BLaER1 (cell line): ENCODE data around the gene CTTNBP2.

ENCODE experiments used
- H3K27ac ChIP-seq: shearing (Covaris generic); formaldehyde crosslinking; 2 replicates; pipeline ENCODE4 v1.8.1; 2022
- H3K27me3 ChIP-seq: shearing (Covaris generic); formaldehyde crosslinking; 2 replicates; pipeline ENCODE4 v1.8.1; 2022
- H3K36me3 ChIP-seq: shearing (Covaris generic); formaldehyde crosslinking; 2 replicates; pipeline ENCODE4 v1.8.1; 2022
- H3K4me1 ChIP-seq: shearing (Covaris generic); formaldehyde crosslinking; 2 replicates; pipeline ENCODE4 v1.8.1; 2022
- H3K4me2 ChIP-seq: shearing (Covaris generic); formaldehyde crosslinking; 2 replicates; pipeline ENCODE4 v1.8.1; 2022
- H3K4me3 ChIP-seq: shearing (Covaris generic); formaldehyde crosslinking; 2 replicates; pipeline ENCODE4 v1.8.1; 2022
- H3K9ac ChIP-seq: shearing (Covaris generic); formaldehyde crosslinking; 2 replicates; pipeline ENCODE4 v1.8.1; 2022
- H3K9me3 ChIP-seq: shearing (Covaris generic); formaldehyde crosslinking; 2 replicates; pipeline ENCODE4 v1.8.1; 2022
- H4K20me1 ChIP-seq: shearing (Covaris generic); formaldehyde crosslinking; 2 replicates; pipeline ENCODE4 v1.8.1; 2022
- Cebpa-rat ChIP-seq: shearing (Covaris generic); IDR thresholded peaks from 2 replicates; pipeline ENCODE4 v1.8.1; 2022

The CTTNBP2 gene

GRCh38 chr7:117756586-117757085, 116.6 kb downstream of the CTTNBP2 start:
- H4K20me1 ChIP-seq, result no peaks in the 10 kb centered on the region
- no peak overlapping the region for H3K27ac ChIP-seq
- no peak for TF ChIP-seq Cebpa-rat
- no peaks in the 10 kb centered on the region for H3K27me3 ChIP-seq
- H3K4me3 ChIP-seq, result no peak overlapping the region
- no peaks in the 10 kb centered on the region for H3K9me3 ChIP-seq
- no peaks in the 10 kb centered on the region for H3K4me1 ChIP-seq
- no peak overlapping the region for H3K9ac ChIP-seq
- H3K36me3 ChIP-seq, result no peaks in the 10 kb centered on the region
- H3K4me2 ChIP-seq, result no peak overlapping the region

DNA sequence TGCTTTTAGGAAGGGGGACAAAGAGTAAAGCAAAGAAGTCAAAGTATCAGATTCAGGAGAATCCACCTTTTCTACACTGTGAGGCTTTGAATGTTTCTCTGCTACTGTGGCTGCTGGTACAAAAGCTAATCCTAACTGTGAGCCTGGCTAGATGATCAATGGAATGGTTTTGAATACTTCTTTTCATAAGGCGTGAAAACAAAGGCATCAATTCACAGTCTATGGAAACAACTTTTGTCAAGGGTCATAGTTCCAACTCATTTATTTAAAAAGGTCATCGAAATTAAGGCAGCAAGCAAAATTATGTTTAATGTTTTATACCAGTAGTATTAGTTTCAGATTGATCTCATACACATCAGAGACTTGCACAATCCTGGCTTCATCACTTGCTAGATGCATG, 118.1 kb downstream of the CTTNBP2 start:
- no peaks in the 10 kb centered on the region for H3K36me3 ChIP-seq
- H3K9me3 ChIP-seq, result no peaks in the 10 kb centered on the region
- H3K9ac ChIP-seq, result no peak overlapping the region
- no peaks in the 10 kb centered on the region for H3K27me3 ChIP-seq
- no peak for TF ChIP-seq Cebpa-rat
- H4K20me1 ChIP-seq, result no peaks in the 10 kb centered on the region
- no peak overlapping the region for H3K4me2 ChIP-seq
- H3K27ac ChIP-seq, result no peak overlapping the region
- no peak overlapping the region for H3K4me3 ChIP-seq
- H3K4me1 ChIP-seq, result no peaks in the 10 kb centered on the region

DNA sequence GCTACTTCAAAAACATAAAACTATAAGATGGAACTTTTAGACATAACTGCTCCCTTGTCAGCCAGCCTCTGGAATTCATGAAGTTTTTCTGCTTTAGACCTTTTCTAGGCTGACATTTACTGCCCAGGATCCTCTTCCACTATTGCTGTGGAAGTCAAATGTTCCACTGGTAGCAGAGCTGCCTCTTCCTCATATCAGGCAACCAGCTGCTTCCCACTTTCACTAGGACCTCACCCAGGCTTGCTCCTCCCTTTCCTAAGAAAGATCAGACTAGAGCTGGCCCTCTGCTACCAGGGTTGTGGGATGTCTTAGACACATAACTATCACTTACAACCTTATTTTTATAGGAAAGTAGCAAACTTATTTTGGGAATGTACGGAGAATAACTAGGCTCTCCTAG, 121.5 kb downstream of the CTTNBP2 start:
- Histone ChIP-seq H3K4me1 (no peaks in the 10 kb centered on the region), H3K36me3 (no peaks in the 10 kb centered on the region), H3K4me3 (no peak overlapping the region), H3K27me3 (no peaks in the 10 kb centered on the region), H3K9ac (no peak overlapping the region), H3K9me3 (no peaks in the 10 kb centered on the region), H3K27ac (no peak overlapping the region), H3K4me2 (no peak overlapping the region), H4K20me1 (no peaks in the 10 kb centered on the region)
- TF ChIP-seq Cebpa-rat, result no peak

DNA sequence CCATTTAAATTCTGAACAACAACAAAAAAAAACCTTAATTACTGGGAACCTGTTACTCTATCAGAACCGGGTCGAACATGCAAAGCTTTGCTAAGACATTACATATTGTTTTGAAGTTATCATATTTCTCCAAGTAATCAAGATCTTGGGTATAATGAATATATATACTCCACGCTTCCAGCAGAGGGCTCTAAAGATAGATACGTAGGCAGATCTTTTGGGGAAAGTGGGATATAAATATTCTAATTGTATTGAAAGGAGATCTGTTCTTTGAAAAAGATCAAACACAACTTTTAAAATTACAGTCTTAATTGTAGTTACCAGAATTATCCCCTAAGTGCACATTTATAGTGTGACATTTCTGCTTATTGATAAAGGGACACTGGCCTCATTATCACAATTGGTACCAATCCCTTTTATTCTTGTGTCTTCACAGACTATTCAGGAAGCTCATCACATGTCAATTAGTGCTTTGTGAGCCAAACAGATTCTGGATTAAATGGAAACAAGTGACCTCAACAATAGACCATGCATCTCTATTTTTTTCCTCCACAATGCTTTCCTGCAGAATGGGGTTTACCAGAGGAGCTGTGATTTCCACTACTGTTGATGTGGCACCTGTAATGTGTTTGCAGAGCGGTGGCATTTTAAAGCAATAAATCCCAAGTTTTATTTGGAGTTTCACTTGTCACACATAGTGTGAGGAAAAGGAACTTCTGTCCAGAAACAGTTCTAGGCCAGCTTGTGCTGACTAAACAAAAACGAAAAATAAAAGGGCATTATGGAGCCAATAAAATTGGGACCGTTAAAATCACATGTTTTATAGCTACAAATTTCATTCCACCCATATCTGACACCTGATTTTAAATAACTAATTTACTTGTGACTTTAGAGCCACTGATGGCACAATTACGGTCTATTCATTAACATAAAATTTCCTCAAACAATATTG, 122.4 kb downstream of the CTTNBP2 start:
- no peaks in the 10 kb centered on the region for H3K9me3 ChIP-seq
- H3K27ac ChIP-seq, result no peak overlapping the region
- H4K20me1 ChIP-seq, result no peaks in the 10 kb centered on the region
- H3K36me3 ChIP-seq, result no peaks in the 10 kb centered on the region
- no peak for TF ChIP-seq Cebpa-rat
- H3K4me1 ChIP-seq, result no peaks in the 10 kb centered on the region
- H3K4me2 ChIP-seq, result no peak overlapping the region
- no peak overlapping the region for H3K9ac ChIP-seq
- no peak overlapping the region for H3K4me3 ChIP-seq
- H3K27me3 ChIP-seq, result no peaks in the 10 kb centered on the region

- Histone ChIP-seq H3K27me3 (no peaks in the 10 kb centered on the region), H3K4me3 (no peak overlapping the region), H3K27ac (no peak overlapping the region), H3K9me3 (no peaks in the 10 kb centered on the region), H3K36me3 (no peaks in the 10 kb centered on the region), H3K9ac (no peak overlapping the region), H3K4me1 (no peaks in the 10 kb centered on the region), H4K20me1 (no peaks in the 10 kb centered on the region), H3K4me2 (no peak overlapping the region)
- TF ChIP-seq Cebpa-rat, result no peak
These were observed 131.3 kb downstream of the CTTNBP2 start for GRCh38 chr7:117741962-117742361.

DNA sequence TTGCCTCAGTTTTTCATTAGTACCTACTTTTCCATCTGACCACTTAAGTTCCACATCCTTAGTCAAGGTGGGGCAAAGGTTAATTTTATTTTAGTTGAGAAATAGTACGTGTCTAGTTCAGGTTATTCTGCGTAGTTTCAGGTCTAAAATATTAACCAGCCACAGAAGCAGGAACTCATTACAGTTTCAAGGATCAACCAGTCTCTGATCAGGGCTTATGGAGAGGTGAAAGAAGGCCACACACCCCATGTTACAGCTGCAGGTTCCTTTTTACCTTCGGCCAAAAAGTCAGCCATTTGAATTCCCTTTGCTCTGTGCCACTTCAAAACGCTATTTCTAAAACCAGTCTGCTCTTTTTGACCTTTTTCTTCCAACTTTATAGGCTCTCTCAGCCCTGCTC, 134.2 kb downstream of the CTTNBP2 start:
- no peak overlapping the region for H3K9ac ChIP-seq
- no peaks in the 10 kb centered on the region for H3K36me3 ChIP-seq
- no peak for TF ChIP-seq Cebpa-rat

DNA sequence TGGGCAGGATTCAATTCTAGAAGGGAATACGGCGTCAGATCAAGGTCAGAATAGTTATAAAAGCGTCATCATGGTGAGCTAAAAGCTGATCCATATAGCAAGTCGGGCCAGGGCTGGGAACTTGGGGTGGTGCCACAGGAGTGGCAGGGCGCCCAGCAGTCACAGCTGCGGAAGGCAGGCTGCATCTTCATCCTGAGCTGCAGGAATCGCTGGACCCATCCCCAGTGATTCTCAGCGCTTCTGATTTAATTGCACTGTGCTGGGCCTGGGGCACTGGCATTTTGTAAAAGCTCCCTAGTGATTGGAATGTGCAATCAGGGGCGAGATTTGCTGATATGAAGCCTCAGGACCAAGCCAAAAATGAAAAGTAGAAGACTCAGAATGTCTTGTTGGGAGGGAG, 135.3 kb downstream of the CTTNBP2 start:
- Histone ChIP-seq H3K4me1 (no peaks in the 10 kb centered on the region), H3K4me2 (no peak overlapping the region), H3K27ac (no peak overlapping the region), H3K27me3 (no peaks in the 10 kb centered on the region), H3K36me3 (no peaks in the 10 kb centered on the region), H3K9ac (no peak overlapping the region), H4K20me1 (no peaks in the 10 kb centered on the region), H3K4me3 (no peak overlapping the region), H3K9me3 (no peaks in the 10 kb centered on the region)
- no peak for TF ChIP-seq Cebpa-rat

More for the DNA sequence above, 134.2 kb downstream of the CTTNBP2 start:
- Histone ChIP-seq H3K9me3 (no peaks in the 10 kb centered on the region), H3K27me3 (no peaks in the 10 kb centered on the region), H3K4me1 (no peaks in the 10 kb centered on the region), H4K20me1 (no peaks in the 10 kb centered on the region), H3K4me3 (no peak overlapping the region), H3K4me2 (no peak overlapping the region), H3K27ac (no peak overlapping the region)

- TF ChIP-seq Cebpa-rat, result no peak
- H3K4me1 ChIP-seq, result 0 out of 2 replicates have a peak, but pooled peaks cover 4% of the 10 kb centered on the region
- no peak overlapping the region for H3K4me2 ChIP-seq
- H3K36me3 ChIP-seq, result no peaks in the 10 kb centered on the region
- H3K27ac ChIP-seq, result no peak overlapping the region
- H3K27me3 ChIP-seq, result no peaks in the 10 kb centered on the region
- H3K9me3 ChIP-seq, result no peaks in the 10 kb centered on the region
- H4K20me1 ChIP-seq, result no peaks in the 10 kb centered on the region
- H3K9ac ChIP-seq, result no peak overlapping the region
- H3K4me3 ChIP-seq, result no peak overlapping the region
These were observed 141.8 kb downstream of the CTTNBP2 start for GRCh38 chr7:117731455-117731854.

- H3K4me2 ChIP-seq, result no peak overlapping the region
- no peak overlapping the region for H3K27ac ChIP-seq
- no peak overlapping the region for H3K9ac ChIP-seq
- no peak overlapping the region for H3K4me3 ChIP-seq
- H3K36me3 ChIP-seq, result no peaks in the 10 kb centered on the region
- H3K27me3 ChIP-seq, result no peaks in the 10 kb centered on the region
- H4K20me1 ChIP-seq, result no peaks in the 10 kb centered on the region
- 0 out of 2 replicates have a peak, but pooled peaks cover 4% of the 10 kb centered on the region for H3K4me1 ChIP-seq
- no peaks in the 10 kb centered on the region for H3K9me3 ChIP-seq
- no peak for TF ChIP-seq Cebpa-rat
These were observed 142.9 kb downstream of the CTTNBP2 start for GRCh38 chr7:117730390-117730789.

GRCh38 chr7:117728890-117729624, 144.2 kb downstream of the CTTNBP2 start:
- TF ChIP-seq Cebpa-rat, result no peak
- Histone ChIP-seq H3K9ac (no peak overlapping the region), H3K27me3 (no peaks in the 10 kb centered on the region), H3K4me3 (no peak overlapping the region), H3K27ac (no peak overlapping the region), H3K4me1 (0 out of 2 replicates have a peak, but pooled peaks cover 4% of the 10 kb centered on the region), H3K36me3 (no peaks in the 10 kb centered on the region), H4K20me1 (no peaks in the 10 kb centered on the region), H3K4me2 (no peak overlapping the region), H3K9me3 (no peaks in the 10 kb centered on the region)
